Measurements from ENCODE around the gene PAX3. TPM values are rescaled to one million over a fixed set of nuclear protein-coding genes. Genes with fewer than 3 reads are reported as not detected.
"Not testable (repeated sequence)": the region's sequence is repeated elsewhere in the genome, so short reads cannot be mapped to it uniquely, and the experiment has no call there.

The PAX3 gene
- total and polyA plus RNA-seq, 2 experiments from 2014 or later = 8.0 to 19.3 TPM

- no peak for DNase-seq (ENCODE audit: low read depth in 1 of 2, low spot score in 1 of 2)
- Histone ChIP-seq H3K27me3 (no peaks in the 10 kb centered on the region), H3K27ac (no peak overlapping the region), H3K4me1 (ENCODE audit: low read depth) (peaks cover 24% of the 10 kb centered on the region), H3K36me3 (no peaks in the 10 kb centered on the region), H3K9me3 (ENCODE audit: low read depth) (no peaks in the 10 kb centered on the region), H3K4me3 (no peak overlapping the region)
- no peak for TF ChIP-seq CTCF (IDR thresholded peaks at IDR 0.05; ENCODE audit: low read depth, low read length)
These were observed 124.3 kb downstream of the PAX3 start for GRCh38 chr2:222174450-222174849.

DNA sequence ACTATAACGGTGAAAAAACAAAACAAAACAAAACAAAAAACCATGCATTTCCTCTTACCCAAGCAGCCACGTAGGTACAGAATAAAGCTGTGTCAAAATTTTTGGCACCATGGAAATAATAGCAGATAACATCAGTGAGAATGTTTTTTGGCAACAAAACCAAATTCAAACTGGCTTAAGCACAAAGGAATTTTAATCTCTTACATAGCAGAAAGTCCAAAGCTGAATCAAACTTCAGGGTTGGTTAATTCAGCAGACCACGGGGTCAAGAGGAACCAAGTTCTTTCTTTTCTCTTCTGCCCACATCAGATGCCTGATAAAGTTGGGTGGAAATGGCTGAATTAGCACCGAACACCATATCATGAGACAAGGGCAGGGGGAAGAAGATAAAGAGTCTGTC lies 129.5 kb downstream of the PAX3 start:
- Histone ChIP-seq H3K36me3 (no peaks in the 10 kb centered on the region), H3K27ac (no peak overlapping the region), H3K27me3 (no peaks in the 10 kb centered on the region), H3K9me3 (ENCODE audit: low read depth) (no peaks in the 10 kb centered on the region), H3K4me1 (ENCODE audit: low read depth) (peaks cover 32% of the 10 kb centered on the region), H3K4me3 (no peak overlapping the region)
- no peak for TF ChIP-seq CTCF (IDR thresholded peaks at IDR 0.05; ENCODE audit: low read depth, low read length)
- no peak for DNase-seq (ENCODE audit: low read depth in 1 of 2, low spot score in 1 of 2)

DNA sequence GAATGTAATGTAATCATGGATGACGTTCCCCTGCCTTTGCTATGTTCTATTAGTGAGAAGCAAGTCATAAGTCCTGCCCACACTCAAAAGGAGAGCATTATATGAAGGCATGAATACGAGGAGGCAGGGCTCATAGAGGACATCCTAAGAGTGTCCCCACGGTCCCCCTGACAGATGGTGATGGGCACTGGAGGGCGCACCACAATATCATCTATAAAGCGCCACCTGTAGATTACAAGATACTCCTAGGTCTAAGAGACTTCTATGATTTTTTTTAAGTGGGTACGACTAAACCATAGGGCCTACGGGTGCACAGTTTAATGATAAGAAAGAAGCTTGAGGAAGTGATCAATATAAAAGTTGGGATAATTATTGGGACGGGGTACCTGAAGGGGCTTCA lies 131.0 kb downstream of the PAX3 start:
- no peaks in the 10 kb centered on the region for H3K27me3 ChIP-seq
- DNase-seq (ENCODE audit: low read depth in 1 of 2, low spot score in 1 of 2) = no peak
- no peak for TF ChIP-seq CTCF (IDR thresholded peaks at IDR 0.05; ENCODE audit: low read depth, low read length)
- H3K9me3 ChIP-seq (ENCODE audit: low read depth) = no peaks in the 10 kb centered on the region
- peaks cover 21% of the 10 kb centered on the region for H3K4me1 ChIP-seq (ENCODE audit: low read depth)
- H3K4me3 ChIP-seq = no peak overlapping the region
- H3K27ac ChIP-seq = peak overlapping the region; percentile 37
- H3K36me3 ChIP-seq = no peaks in the 10 kb centered on the region

DNA sequence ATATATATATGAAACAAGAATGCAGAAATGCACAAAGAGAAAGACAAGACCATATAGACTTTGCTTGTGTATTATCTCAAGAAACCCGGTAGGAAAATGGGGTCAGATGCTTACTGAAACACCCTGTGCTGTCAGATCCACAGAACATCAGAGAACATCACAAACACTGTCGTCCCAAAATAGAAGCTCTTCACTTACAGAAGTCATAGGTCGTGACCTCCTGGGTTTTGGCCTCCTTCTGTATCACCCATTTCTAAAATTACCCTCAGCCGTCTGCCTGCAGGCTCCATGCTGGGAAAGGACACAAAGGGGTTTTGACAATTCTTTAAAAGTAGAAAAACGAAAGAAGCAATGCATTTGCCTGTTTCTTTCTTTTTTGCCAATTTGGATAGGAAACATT lies 137.9 kb downstream of the PAX3 start:
- peak overlapping the region; percentile 85 for H3K27ac ChIP-seq
- DNase-seq (ENCODE audit: low read depth in 1 of 2, low spot score in 1 of 2) = peak in 1 of 2 donors; percentile 81
- no peaks in the 10 kb centered on the region for H3K27me3 ChIP-seq
- H3K9me3 ChIP-seq (ENCODE audit: low read depth) = no peaks in the 10 kb centered on the region
- peaks cover 62% of the 10 kb centered on the region for H3K4me1 ChIP-seq (ENCODE audit: low read depth)
- no peak overlapping the region for H3K4me3 ChIP-seq
- H3K36me3 ChIP-seq = no peaks in the 10 kb centered on the region
- no peak for TF ChIP-seq CTCF (IDR thresholded peaks at IDR 0.05; ENCODE audit: low read depth, low read length)

GRCh38 chr2:222160125-222160524 lies 138.7 kb downstream of the PAX3 start:
- TF ChIP-seq CTCF (IDR thresholded peaks at IDR 0.05; ENCODE audit: low read depth, low read length) = no peak
- Histone ChIP-seq H3K36me3 (no peaks in the 10 kb centered on the region), H3K27ac (peak overlapping the region; percentile 85), H3K4me1 (ENCODE audit: low read depth) (peaks cover 54% of the 10 kb centered on the region), H3K27me3 (no peaks in the 10 kb centered on the region), H3K4me3 (no peak overlapping the region), H3K9me3 (ENCODE audit: low read depth) (no peaks in the 10 kb centered on the region)
- no peak for DNase-seq (ENCODE audit: low read depth in 1 of 2, low spot score in 1 of 2)

DNA sequence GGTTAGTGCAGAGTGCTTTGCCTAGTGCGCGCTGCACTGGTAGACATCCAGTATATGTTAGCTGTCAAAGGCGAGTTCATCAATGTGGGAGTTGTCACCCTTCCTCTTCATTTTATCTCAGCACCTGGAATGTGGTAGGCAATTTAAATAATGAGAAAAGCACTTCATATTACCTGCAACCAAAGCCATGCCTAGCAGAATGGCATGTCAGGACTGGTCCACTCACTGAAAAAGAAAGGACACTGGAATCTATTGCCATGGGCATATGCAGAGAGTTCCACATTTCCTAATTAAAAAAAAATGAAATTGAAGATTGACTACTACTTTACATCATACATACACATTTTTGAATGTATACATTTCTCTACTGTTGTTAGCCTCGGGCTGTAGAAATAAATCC lies 139.6 kb downstream of the PAX3 start:
- TF ChIP-seq CTCF (IDR thresholded peaks at IDR 0.05; ENCODE audit: low read depth, low read length) = no peak
- H3K4me1 ChIP-seq (ENCODE audit: low read depth) = peaks cover 53% of the 10 kb centered on the region
- H3K27ac ChIP-seq = peak overlapping the region; percentile 85
- no peaks in the 10 kb centered on the region for H3K27me3 ChIP-seq
- no peaks in the 10 kb centered on the region for H3K36me3 ChIP-seq
- H3K9me3 ChIP-seq (ENCODE audit: low read depth) = no peaks in the 10 kb centered on the region
- DNase-seq (ENCODE audit: low read depth in 1 of 2, low spot score in 1 of 2) = no peak
- H3K4me3 ChIP-seq = no peak overlapping the region

GRCh38 chr2:222155003-222155664 lies 143.7 kb downstream of the PAX3 start:
- not testable (repeated sequence) for H3K27ac ChIP-seq; H3K9me3 ChIP-seq (ENCODE audit: low read depth); H3K27me3 ChIP-seq; DNase-seq (ENCODE audit: low read depth in 1 of 2, low spot score in 1 of 2); H3K4me3 ChIP-seq; H3K36me3 ChIP-seq
- H3K4me1 ChIP-seq (ENCODE audit: low read depth) = peaks cover 33% of the 10 kb centered on the region

Measured in cardiac muscle cell (in vitro differentiated cells and primary cell).